PC-9 (cell line): ENCODE data around the gene PARG. TPM values are rescaled to one million over a fixed set of nuclear protein-coding genes. Genes with fewer than 3 reads are reported as not detected.

Source experiments
- BruUV-seq: library from RNA; stranded (reverse); fragments of 400-500 nt; replicated peaks from 2 replicates; lab custom pipeline; 2021; lab: Mats Ljungman, UMichigan
- CTCF ChIA-PET: fragments of 300-600 bp; sonication (Branson Sonifier 250); formaldehyde crosslinking; loops from one replicate; lab custom pipeline; 2022; ENCODE audit warnings: antibody characterized with exemption; lab: Charles Lee
- POLR2A ChIA-PET: fragments of 300-600 bp; sonication (Branson Sonifier 250); formaldehyde crosslinking; loops from one replicate; lab custom pipeline; 2022; ENCODE audit warnings: antibody characterized with exemption; ENCODE audit not compliant: unreplicated experiment; lab: Charles Lee
- DNase-seq, 2 experiments: peaks; one replicate each; pipeline versions ENCODE4 v3.0.0 to v3.0.0-alpha.2; 2015 to 2022; ENCODE audit warnings: mixed read lengths in 1 of 2
- H2AFZ ChIP-seq: fragments of 200-600 bp; sonication (generic); 2 replicates; pipeline ENCODE4 v1.8.1; 2017; ENCODE audit warnings: antibody characterized with exemption
- H3F3A ChIP-seq: fragments of 200-600 bp; sonication (generic); 2 replicates; pipeline ENCODE4 v1.8.1; 2017; ENCODE audit warnings: antibody characterized with exemption, mild to moderate bottlenecking, low read depth; ENCODE audit not compliant: insufficient read depth
- H3K27ac ChIP-seq: fragments of 200-600 bp; sonication (generic); 2 replicates; pipeline ENCODE4 v1.6.1; 2016; ENCODE audit warnings: mixed run types
- H3K27me3 ChIP-seq: fragments of 200-600 bp; sonication (generic); 2 replicates; pipeline ENCODE4 v1.6.1; 2016; ENCODE audit warnings: low read depth, mixed run types; ENCODE audit not compliant: insufficient read depth
- H3K36me3 ChIP-seq: fragments of 200-600 bp; sonication (generic); 2 replicates; pipeline ENCODE4 v1.6.1; 2016; ENCODE audit warnings: low read depth, mixed run types
- H3K4me1 ChIP-seq: fragments of 200-600 bp; sonication (generic); replicated peaks from 2 replicates; pipeline ENCODE4 v1.6.1; 2016; ENCODE audit warnings: mixed run types; ENCODE audit not compliant: insufficient read depth
- H3K4me2 ChIP-seq: fragments of 200-600 bp; sonication (generic); 2 replicates; pipeline ENCODE4 v1.6.1; 2017; ENCODE audit warnings: mixed run types
- H3K4me3 ChIP-seq: fragments of 200-600 bp; sonication (generic); 2 replicates; pipeline ENCODE4 v1.6.1; 2016; ENCODE audit warnings: mixed run types
- H3K79me2 ChIP-seq: fragments of 200-600 bp; sonication (generic); 2 replicates; pipeline ENCODE4 v1.6.1; 2017; ENCODE audit warnings: low read depth, mixed run types
- H3K9me2 ChIP-seq: fragments of 200-600 bp; sonication (generic); 2 replicates; pipeline ENCODE4 v1.8.1; 2017; ENCODE audit warnings: mild to moderate bottlenecking; ENCODE audit not compliant: insufficient read depth
- H3K9me3 ChIP-seq: fragments of 200-600 bp; sonication (generic); 2 replicates; pipeline ENCODE4 v1.8.1; 2016; ENCODE audit warnings: low read depth; ENCODE audit not compliant: insufficient read depth
- H4K20me1 ChIP-seq: fragments of 200-600 bp; sonication (generic); 2 replicates; pipeline ENCODE4 v1.8.1; 2017; ENCODE audit not compliant: insufficient read depth
- CTCF ChIP-seq: fragments of 200-600 bp; sonication (generic); conservative IDR thresholded peaks from 2 replicates; pipeline ENCODE4 v1.6.1; 2017; ENCODE audit warnings: mixed run types, antibody characterized with exemption, mild to moderate bottlenecking, moderate library complexity
- EZH2 ChIP-seq: fragments of 200-600 bp; sonication (generic); IDR thresholded peaks from 2 replicates; pipeline ENCODE4 v1.8.0; 2017; ENCODE audit warnings: antibody characterized with exemption, low read depth
- intact Hi-C: fragments of 100-400 bp; cut with micrococcal nuclease; formaldehyde crosslinking; loops from one replicate; pipeline ENCODE4 v1.10.0; 2022; ENCODE audit not compliant: unreplicated experiment
- total RNA-seq: library from RNA; stranded (reverse); gene quantifications from 2 replicates; pipeline ENCODE4 v1.2.3, GENCODE V29; 2021

The PARG gene
- total RNA-seq, 1 experiment from 2014 or later, result 38.8 TPM

DNA sequence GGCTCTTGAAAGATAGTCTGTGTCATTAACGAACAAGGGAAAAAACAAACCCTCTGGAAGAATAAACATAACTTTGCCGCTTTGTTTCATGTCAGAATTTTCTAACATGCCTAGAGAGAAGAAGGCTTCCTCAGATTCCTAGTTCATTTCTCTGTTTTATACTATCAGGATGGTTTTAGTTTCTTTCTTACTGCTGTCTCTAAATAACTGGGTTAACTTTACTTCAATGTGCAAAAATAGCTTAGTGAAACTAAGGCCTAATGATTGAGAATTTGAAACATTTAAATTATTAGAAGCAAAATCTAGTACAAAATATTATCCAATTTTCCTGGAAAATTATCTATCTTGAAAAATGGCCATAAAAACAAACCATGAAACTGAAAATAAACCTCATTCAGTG is 107.6 kb downstream of the PARG start:
- no peaks in the 10 kb centered on the region for H3K9me3 ChIP-seq
- H3K36me3 ChIP-seq, result peaks cover 17% of the 10 kb centered on the region; the same call in 1 of the 2 replicates
- H2AFZ ChIP-seq, result no peak overlapping the region
- no peaks in the 10 kb centered on the region for H3K9me2 ChIP-seq
- no peak overlapping the region for H3K4me3 ChIP-seq
- CTCF ChIA-PET, result interaction anchor here (0.6 kb wide), 1 partner anchor 481 kb away, joined by 3 read pairs; no protein-coding TSS in a partner anchor
- H3K79me2 ChIP-seq, result no peaks in the 10 kb centered on the region
- H3K4me2 ChIP-seq, result no peak overlapping the region
- no TSS peak for BruUV-seq
- no peak for TF ChIP-seq EZH2
- no peak for TF ChIP-seq CTCF
- intact Hi-C loops, result no loop called here
- no peaks in the 10 kb centered on the region for H3K27me3 ChIP-seq
- no peaks in the 10 kb centered on the region for H3K4me1 ChIP-seq
- H3K27ac ChIP-seq, result no peak overlapping the region
- no peak for DNase-seq
- POLR2A ChIA-PET, result interaction anchor here (0.7 kb wide), 1 partner anchor 232 kb away, joined by 3 read pairs; no protein-coding TSS in a partner anchor
- no peaks in the 10 kb centered on the region for H3F3A ChIP-seq
- H4K20me1 ChIP-seq, result no peaks in the 10 kb centered on the region

- Histone ChIP-seq H3K9me2 (no peaks in the 10 kb centered on the region), H3K36me3 (peaks cover 9% of the 10 kb centered on the region; the same call in 1 of the 2 replicates), H3K79me2 (no peaks in the 10 kb centered on the region), H3F3A (no peaks in the 10 kb centered on the region), H4K20me1 (no peaks in the 10 kb centered on the region), H2AFZ (no peak overlapping the region), H3K27ac (no peak overlapping the region), H3K4me3 (no peak overlapping the region), H3K4me1 (no peaks in the 10 kb centered on the region), H3K9me3 (no peaks in the 10 kb centered on the region), H3K4me2 (no peak overlapping the region), H3K27me3 (no peaks in the 10 kb centered on the region)
- intact Hi-C loops, result no loop called here
- BruUV-seq, result no TSS peak
- DNase-seq, result no peak
- CTCF ChIA-PET, result no interaction called here
- POLR2A ChIA-PET, result no interaction called here
- TF ChIP-seq EZH2 (no peak), CTCF (no peak)
Observed at GRCh38 chr10:49833168-49833567, 108.7 kb downstream of the PARG start.

DNA sequence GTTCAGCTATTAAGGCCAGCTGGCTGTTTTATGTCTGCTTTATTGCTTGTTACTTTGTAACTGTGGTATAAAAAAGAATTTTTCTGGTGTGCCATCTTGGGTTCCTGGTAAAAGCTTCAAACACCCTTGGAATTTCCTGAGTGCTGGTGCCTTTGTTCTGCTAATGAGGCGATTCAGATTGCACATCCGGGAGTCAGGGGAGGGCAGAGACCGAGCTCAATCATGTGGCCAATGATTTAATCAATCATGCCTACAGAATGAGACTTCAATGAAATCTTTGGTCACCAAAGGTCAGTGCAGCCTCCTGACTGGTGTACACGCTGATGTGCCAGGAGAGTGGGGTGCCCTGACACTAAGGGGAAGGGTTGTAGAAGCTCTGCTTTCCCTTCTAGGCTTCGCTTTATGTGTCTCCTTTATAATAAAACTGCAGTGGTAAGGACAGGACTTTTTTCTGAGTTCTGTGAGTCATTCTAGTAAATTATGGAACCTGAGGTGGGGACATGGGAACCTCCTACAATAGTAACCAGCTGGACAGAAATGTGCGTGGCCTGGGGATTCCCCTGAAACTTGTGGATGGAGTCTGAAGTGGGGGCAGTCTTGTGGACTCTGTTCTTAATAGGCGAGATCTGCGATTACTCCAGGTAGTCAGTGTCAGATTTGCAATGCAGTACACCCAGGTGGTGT is 110.3 kb downstream of the PARG start:
- Histone ChIP-seq H4K20me1 (no peaks in the 10 kb centered on the region), H3K4me2 (no peak overlapping the region), H2AFZ (no peak overlapping the region), H3K4me1 (no peaks in the 10 kb centered on the region), H3K36me3 (0 out of 2 replicates have a peak, but pooled peaks cover 6% of the 10 kb centered on the region), H3K9me3 (no peaks in the 10 kb centered on the region), H3F3A (no peaks in the 10 kb centered on the region), H3K4me3 (no peak overlapping the region), H3K27me3 (no peaks in the 10 kb centered on the region), H3K9me2 (no peaks in the 10 kb centered on the region), H3K27ac (no peak overlapping the region), H3K79me2 (no peaks in the 10 kb centered on the region)
- intact Hi-C loops, result no loop called here
- no TSS peak for BruUV-seq
- ChIA-PET POLR2A (interaction anchor here (0.7 kb wide), 1 partner anchor 21 kb away, joined by 3 read pairs; no protein-coding TSS in a partner anchor), CTCF (no interaction called here)
- no peak for DNase-seq
- TF ChIP-seq CTCF (no peak), EZH2 (no peak)
